Epidermal melanocyte (primary cell): ENCODE results near the gene STX4.
A peak's percentile ranks its signal among the peaks of the same experiment; 100 is the strongest.

ENCODE experiments used
- DNase-seq: peaks from one replicate; pipeline ENCODE4 v3.0.0; 2011; ENCODE audit warnings: low spot score; ENCODE audit not compliant: insufficient read length

The STX4 gene

DNA sequence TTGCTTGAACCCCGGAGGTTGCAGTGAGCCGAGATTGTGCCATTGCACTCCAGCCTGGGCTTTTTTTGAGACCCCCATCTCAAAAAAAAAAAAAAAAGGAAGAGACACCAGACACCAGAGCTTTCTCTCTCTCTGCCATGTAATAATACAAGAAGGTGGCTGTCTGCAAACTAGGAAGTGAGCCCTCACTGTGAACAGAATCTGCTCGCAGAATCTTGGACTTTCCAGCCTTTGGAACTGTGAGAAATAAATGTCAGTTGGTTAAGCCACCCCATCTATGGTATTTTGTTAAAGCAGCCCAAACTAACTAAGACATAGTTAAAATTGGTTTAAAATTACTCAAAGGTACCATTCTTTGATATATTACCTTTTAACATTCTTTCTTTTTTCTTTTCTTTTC lies 12.8 kb upstream of the STX4 start:
- no peak for DNase-seq

DNA sequence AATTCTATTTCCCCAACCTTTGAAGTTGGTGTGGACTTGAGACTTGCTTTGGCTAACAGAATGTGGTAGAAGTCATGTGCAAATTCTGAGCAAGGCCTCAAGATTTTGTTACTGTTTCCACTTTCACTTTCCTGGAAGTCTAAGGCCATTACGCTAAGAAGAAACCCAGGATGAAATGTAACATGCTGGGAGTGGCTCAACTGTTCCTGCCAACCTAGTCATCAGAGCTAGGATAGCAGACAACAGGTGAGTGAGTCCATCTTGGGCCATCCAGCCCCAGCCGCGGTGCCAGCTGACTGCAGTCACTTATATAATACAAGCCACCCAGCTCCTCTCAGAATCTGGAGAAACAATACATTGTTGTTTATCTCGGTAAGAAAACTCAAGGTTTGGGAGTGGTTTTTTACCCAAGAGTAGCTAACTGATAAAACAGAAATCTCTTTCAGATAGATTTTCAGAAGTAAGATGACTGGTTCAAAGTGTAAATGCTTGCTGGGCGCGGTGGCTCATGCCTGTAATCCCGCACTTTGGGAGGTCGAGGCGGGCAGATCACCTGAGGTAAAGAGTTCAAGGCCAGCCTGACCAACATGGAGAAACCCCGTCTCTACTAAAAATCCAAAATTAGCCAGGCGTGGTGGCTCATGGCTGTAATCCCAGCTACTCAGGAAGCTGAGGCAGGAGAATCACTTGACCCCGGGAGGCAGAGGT lies 10.7 kb upstream of the STX4 start:
- DNase-seq, result no peak

DNA sequence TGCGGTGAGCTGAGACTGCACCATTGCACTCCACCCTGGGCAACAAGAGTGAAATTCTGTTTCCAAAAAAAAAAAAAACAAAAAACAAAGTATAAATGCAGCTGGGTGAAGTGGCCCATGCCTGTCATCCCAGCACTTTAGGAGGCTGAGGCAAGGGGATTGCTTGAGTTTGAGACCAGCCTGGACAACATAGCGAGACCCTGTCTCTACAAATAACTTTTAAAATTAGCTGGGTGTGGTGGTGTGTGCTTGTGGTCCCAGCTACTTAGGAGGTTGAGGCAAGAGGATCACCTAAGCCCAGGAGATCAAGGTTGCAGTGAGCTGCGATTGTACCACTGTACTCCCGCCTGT lies 10.1 kb upstream of the STX4 start:
- DNase-seq, result no peak

DNA sequence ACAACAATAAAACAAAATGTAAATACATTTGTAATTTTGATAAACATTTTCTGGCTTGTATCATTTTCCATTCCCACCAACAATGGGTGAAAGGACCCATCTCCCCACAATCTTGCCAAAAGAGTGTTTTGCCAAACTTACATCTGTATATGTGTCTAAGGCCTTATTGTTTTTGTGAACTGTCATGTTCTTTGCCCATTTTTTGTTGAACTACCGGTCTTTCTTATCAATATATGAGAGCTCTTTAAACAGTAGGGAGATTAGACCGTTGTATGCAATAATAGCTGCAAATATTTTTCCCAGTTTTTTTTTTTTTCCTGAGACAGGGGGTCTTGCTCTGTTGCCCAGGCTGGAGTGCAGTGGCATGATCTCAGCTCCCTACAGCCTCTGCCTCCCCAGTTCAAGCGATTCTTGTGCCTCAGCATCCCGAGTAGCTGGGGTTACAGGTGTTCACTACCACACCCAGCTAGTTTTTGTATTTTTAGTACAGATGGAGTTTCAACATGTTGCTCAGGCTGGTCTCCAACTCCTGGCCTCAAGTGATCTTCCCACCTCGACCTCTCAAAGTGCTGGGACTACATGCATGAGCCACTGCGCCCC lies 9.6 kb upstream of the STX4 start:
- DNase-seq, result no peak

DNA sequence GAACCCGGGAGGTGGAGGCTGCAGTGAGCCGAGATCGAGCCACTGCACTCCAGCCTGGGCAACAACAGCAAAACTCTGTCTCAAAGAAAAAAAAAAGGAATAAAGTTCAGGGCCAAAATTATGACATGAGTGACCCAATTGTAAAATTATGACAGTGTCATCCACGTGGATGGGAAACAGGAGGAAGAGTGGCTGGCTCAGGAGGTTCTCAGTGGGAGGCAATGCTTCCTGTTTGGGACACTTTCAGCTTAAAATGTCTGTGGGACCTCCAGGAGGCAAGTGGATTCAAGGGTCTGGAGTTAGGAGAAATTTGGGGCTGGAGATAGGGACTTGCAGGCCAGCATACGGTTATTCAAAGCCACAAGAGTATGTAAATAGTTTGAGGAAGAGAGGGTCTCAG lies 8.0 kb upstream of the STX4 start:
- no peak for DNase-seq

DNA sequence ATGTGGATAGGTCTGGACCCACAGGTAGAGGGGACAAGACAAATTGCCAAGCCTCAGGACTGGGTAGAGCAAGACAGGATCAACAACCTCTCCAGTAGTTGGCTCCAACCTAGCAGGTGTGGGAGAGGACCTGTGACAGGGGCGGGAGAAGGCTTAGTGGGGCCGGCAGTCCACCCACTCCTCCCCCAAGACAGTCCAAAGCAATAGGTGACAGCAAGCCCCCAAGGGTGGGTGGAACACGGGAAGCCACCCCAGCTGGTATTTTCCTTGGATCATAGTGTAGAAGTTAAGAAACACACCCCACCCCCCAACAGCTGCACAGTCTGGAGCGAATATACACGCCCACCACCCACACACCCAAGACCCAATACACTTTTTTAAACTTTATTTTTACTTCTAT lies 4.1 kb upstream of the STX4 start:
- no peak for DNase-seq

DNA sequence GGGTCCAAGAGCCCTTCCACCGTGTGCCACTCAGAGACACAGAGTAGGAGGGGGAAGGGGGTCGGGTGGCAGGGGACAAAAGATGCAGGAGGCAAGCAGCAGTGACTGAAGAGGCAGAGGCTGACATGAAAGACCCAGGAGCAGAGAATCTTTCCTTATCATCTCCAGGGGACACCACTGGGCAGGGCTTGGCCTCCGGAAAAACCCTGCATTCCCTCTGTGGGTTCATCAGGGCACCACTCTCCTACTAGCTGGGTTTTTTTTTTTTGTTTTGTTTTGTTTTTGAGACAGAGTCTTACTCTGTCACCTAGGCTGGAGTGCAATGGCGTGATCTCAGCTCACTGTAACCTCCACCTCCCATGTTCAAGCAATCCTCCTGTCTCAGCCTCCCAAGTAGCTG lies 2.1 kb upstream of the STX4 start:
- DNase-seq, result no peak

DNA sequence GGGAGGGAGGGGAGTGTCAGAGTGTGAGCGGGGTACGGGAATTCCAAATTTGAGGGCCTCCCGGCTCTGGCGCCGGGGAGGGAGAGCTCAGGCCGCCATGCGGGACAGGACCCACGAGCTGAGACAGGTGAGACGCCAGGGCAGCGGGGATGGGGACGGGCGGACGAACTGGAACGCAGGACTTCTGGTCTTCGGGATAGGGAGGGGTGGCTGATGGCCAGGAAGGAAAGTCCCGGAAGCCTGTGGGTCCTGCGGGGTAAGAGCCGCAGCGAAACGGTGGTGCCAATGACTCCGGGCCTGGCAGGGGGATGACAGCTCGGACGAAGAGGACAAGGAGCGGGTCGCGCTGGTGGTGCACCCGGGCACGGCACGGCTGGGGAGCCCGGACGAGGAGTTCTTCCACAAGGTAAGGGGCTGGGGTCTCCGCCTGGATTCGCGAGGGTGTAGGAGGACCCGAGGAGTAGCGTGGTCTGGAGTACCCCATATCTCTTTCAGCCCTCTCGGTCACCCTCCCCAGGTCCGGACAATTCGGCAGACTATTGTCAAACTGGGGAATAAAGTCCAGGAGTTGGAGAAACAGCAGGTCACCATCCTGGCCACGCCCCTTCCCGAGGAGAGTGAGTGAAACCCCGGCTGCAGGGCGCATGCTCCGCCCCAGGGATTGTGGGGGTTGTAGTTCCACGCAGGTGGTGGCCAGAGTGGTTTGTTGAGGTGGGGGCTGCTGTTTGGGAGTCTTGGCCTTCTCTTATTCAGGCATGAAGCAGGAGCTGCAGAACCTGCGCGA lies 543 bp downstream of the STX4 start:
- peak; percentile 95 for DNase-seq

DNA sequence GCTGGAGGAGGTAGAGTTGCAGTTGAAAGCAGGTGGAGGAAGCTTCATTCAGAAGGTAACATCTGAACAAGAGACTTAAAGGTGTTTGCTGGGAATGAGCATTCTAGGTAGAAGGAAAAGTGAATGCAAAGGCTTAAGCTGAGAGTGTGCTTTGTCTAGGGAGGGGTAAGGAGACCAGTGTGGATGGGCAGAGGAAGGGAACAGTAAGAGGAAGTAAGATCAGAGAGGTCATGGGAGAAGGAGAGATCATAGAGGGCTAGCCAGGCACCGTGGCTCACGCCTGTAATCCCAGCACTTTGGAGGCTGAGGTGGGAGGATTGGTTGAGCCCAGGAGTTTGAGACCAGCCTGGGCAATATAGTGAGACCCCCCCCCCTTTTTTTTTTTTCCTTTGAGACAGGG lies 3.3 kb downstream of the STX4 start:
- DNase-seq, result no peak

DNA sequence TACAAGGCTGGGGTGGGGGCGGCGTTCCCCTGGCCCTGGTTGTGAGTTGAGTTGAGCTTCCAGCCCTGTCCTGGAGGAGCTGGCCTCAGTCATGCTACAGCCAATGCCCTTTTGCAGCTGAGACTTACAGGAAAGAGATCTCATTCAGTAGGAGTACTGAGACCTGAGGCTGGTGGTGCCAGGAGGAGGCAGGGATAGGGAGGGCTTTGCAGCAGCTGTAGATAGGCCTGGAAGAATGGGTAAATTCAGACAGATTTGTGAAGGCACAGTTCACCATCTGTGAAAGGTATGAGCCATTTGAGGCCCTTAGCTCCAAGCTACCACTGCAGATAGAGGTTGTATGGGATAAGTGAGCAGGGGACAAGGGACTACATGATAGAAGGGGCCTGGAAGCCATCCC lies 5.6 kb downstream of the STX4 start:
- DNase-seq, result no peak

DNA sequence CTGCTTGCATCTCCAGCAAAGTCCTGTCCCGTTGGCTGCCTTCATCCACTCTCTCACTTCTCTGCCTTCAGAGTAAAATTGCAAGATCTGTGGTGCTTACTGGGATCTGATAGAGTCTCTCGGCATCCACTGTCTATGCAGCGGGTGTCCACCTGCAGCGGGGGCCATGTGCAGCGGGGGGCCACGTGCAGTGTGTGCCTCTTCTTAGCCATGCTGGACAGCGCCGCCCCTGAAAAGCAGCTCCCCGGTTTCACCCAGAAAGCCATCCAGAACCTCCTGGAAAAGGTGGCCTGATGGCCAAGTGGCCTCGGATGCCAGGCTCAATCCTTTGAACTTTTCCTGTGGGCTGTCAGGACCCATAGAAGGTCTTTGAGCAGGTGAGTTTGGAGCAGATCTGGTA lies 9.5 kb downstream of the STX4 start:
- no peak for DNase-seq

DNA sequence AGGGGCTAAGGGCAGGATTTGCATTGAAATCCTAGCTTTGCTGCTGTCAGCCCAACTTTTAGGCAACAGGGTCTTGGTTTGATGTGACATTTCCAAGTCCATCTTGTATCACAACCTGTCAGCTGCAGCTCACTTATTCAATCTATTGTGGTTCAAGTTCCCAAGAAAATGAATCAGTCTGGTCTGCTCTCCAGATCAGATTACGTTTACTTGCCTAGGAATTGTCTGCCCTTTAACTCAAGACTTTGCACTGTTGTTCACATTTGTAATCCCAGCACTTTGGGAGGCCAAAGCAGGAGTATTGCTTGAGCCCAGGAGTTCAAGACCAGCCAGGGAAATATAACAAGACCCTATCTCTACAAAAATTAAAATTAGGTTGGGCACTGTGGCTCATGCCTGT lies 10.0 kb downstream of the STX4 start:
- no peak for DNase-seq

DNA sequence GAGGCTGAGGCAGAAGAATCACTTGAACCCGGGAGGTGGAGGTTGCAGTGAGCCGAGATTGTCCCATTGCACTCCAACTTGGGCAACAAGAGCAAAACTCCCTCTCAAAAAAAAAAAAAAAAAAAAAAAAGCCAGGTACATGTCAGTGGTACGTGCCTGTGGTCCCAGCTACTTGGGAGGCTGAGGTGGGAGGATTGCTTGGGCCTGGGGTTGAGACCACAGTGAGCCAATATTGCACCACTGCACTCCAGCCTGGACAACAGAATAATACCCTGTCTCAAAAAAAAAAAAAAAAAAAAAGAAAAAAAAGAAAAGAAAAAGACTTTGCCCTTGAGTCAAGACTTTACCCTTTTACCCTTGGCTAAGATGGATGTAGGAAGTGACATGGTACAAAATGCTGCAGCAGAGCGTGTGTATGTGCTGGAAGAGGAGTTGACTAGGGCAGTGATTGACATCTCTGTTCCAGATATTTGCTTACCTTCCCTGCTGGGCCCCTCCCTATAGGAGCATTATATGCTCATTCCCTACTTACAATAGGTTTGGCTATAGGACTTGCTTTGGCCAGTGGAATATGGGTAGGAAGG lies 10.6 kb downstream of the STX4 start:
- no peak for DNase-seq

DNA sequence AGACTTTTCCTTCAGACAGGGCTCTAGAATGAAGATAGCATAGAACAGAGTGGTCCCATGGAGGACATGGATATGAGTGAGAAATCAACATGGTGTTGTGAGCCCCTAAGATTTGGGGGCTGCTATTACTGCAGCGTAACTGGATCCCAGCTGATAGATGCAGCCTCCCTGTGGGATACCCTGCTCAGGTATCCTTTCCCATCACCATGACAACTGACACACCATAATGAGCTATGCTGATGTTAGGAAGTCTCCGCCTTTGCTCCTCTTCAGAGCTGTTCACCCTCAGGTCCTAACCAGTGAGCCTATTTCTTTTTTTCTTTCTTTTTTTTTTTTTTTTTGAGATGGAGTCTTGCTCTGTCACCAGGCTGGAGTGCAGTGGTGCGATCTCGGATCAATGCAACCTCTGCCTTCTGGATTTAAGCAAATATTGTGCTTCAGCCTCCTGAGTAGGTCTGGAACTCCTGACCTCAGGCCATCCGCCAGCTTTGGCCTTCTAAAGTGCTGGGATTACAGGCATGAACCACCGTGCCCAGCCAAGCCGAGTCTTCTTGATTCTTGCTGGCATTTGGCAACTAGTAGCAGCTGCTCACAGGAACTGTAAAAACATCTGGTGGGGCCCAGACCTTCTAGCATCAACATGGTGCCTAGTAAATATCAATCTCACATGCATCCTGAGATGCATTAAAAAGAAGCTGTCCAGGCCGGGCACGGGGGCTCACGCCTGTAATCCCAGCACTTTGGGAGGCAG lies 17.1 kb downstream of the STX4 start:
- no peak for DNase-seq

DNA sequence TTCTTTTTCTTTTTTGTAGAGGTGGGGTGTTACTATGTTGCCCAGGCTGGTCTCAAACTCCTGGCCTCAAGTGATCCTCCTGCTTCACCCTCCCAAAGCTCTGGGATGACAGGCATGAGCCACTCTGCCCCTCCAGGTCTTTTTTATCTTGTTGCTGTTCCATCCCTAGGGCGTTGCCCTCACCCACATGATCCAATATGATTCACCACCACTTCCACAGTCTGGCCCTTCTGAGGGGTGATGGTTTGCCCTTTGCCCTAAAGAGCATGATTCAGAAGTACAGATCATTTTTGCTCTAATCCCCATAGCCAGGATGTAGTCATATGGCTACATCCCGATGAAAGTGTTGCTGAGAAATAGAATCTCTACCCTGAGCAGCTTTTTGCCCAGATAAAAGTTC lies 18.8 kb downstream of the STX4 start:
- DNase-seq, result peak; percentile 33

DNA sequence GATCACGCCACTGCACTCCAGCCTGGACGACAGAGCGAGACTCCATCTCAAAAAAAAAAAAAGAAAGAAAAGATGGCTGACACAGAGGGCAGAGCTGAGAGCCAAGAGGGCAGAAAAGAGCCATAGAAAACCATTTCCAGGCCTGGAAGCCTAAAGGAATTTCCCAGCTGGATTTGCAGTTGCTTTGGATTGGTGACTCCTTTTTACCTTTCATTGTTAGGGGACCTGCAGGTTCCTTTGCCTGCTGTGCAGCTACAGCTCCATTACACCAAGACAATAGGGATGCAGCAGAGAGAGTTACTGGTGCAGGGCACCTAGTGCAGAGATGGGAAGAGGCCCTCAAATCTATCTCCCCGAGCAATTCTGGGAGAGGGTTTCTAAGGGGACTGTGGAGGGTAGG lies 22.3 kb downstream of the STX4 start:
- DNase-seq, result no peak

DNA sequence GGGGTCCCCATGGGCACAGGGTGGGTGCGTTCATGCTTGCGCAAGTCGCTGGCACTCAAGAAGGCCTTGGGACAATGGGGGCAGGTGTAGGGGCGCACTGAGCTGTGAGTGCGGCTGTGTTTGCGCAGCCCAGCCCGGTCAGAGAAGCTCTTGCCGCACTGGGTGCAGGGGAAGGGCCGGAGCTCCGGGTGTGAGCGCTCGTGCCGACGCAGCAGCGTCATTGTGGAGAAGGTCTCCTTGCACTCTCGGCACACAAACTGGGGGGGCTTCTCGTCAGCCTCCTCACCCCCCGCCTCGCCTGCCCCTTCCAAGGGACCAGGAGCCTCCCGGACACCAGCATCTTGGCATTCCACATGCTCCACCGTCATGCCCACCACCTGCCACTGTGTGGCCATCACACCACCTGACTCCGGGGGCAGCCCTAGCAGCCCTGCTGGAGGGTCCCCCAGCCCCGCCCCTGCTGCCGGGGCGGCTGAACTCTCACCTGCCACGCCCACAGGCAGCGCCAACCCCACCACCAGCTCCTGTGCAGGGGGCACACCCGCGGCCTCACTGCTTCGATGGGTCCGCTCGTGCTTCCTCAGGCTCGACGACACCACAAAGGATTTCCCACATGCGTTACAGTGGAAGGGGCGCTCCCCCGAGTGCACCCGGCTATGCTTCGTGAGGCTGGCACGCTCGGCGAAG lies 27.9 kb downstream of the STX4 start:
- DNase-seq, result no peak

DNA sequence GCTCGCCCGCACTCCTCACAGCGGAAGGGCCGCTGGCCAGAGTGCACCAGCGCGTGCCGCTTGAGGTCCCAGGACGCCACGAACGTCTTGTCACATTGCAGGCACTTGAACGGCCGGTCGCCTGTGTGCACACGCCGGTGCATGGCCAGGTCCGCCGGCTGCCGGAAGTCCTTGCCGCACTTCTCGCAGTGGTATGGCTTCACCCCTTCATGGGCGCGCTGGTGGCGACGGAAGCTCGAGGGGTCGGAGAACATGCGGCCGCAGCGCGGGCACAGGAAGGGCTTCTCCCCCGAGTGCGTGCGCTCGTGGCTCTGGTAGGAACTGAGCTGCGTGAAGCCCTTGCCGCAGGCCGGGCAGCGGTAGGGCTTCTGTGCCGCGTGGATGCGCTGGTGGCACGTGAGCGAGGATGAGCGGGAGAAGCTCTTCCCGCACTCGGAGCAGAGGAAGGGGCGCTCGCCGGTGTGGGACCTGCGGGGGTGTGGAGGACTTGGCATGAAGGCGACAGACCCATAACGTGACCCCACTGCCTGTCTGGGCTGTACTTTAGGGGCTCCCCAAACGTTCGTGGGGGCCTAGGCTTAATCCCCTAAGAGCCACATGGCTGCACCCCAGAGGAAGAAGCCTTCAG lies 28.6 kb downstream of the STX4 start:
- DNase-seq, result no peak

DNA sequence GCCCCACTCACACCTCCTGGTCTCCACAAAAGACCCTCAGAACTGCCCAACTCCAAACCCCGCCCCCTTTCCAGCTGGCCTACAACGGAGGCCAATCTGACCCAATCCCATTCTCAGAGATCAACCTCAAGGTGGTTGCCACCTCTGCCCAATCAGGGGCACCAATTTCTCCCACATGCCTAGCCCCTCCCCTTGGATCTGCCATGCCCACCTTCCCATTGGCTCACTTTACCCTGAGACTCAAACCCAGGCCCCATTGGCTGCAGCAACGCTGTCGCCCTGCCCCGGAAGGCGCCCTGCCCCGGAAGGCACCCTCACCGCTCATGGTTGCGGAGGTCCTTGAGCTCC lies 30.1 kb downstream of the STX4 start:
- no peak for DNase-seq

DNA sequence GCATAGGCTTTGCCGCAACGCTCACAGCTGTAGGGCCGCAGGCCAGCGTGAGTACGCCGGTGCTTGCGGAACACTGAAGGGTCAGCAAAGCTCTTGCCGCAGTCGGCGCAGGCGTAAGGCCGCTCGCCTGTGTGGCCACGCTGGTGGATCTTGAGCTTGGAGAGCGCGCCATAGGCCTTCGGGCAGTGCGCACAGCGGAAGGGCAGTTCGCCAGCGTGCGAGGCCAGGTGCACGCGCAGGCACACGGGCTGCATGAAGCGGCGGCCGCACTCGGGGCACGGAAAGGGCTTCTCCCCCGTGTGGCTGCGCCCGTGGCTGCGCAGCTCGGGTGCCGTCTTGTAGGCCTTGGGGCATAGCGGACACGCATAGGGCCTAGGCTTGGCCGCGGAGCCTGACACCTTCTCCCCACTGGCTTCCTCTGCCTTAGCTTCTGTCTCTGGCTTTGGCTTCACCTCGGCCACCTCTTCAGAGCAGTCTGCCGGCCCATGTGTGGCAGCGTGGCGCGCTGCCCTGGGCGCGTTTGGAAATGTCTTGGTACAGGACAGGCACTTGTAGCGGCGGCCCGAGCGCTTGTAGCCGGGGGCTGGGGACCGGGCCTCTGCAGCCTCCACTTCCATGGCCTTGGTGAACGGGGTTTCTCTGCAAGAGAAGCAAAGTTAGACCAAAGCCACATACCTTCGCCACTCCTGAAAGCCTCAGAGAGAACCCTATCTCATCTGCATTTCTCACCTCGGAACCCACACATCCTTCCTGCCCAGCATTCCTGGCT lies 30.7 kb downstream of the STX4 start:
- DNase-seq, result no peak
